Mucosa of descending colon (tissue), 3 donors: Measurements from ENCODE around the gene FAAP100. TPM values are rescaled to one million over a fixed set of nuclear protein-coding genes. Genes with fewer than 3 reads are reported as not detected.
A peak's percentile ranks its signal among the peaks of the same experiment; 100 is the strongest.

Experiments
- ATAC-seq: fragments of 200-7000 bp; cut with Tn5 transposase; one replicate; pipeline ENCODE4 v1.9.1; 2020; ENCODE audit warnings: mild to moderate bottlenecking, moderate library complexity
- DNase-seq, 3 donors: peaks; one replicate each; pipeline ENCODE4 v3.0.0-alpha.2; 2020
- H3K36me3 ChIP-seq: fragments of 200-600 bp; one replicate; pipeline ENCODE4 v1.8.0; 2021; ENCODE audit warnings: low read depth, mild to moderate bottlenecking
- H3K4me1 ChIP-seq: fragments of 200-600 bp; one replicate; pipeline ENCODE4 v1.8.0; 2021; ENCODE audit warnings: low read depth, mild to moderate bottlenecking
- H3K4me3 ChIP-seq: fragments of 200-600 bp; one replicate; pipeline ENCODE4 v1.8.0; 2021; ENCODE audit warnings: mild to moderate bottlenecking
- H3K9me3 ChIP-seq: fragments of 200-600 bp; one replicate; pipeline ENCODE4 v1.8.0; 2021; ENCODE audit warnings: mild to moderate bottlenecking
- intact Hi-C, 2 donors: fragments of 100-400 bp; cut with DNase I in 1 of 2; cut with micrococcal nuclease in 1 of 2; formaldehyde crosslinking; loops; one replicate each; pipeline versions ENCODE4 v1.11.0 to v1.11.1; 2022; cut with DNase I, micrococcal nuclease
- total RNA-seq, 3 donors: library from RNA; stranded (reverse); fragmentation: NEBNext Ultra II Directional in 2 of 3; extraction: Animal tissue kit (Norgen Biotek cat#: 25700) in 2 of 3; gene quantifications; one replicate each; pipeline versions ENCODE4 v1.2.1 to v1.2.4, GENCODE V29; 2021 to 2023
- TF ChIP-seq, protein P1 (sequence below): fragments of 200-600 bp; IDR thresholded peaks from one replicate; pipeline ENCODE4 v1.8.0; 2022; ENCODE audit warnings: antibody characterized with exemption, mild to moderate bottlenecking
- donor health status: DM: no; HTN: no; CAD: no; lungs with moderate emphysema.
- donor health status: DM: no; HTN: no; CAD: no.
- donor health status: DM: no; HTN: yes; CAD: no.

The FAAP100 gene
- total RNA-seq, 3 donors from 2014 or later: 23.2 to 28.9 (median 25.0) TPM

DNA sequence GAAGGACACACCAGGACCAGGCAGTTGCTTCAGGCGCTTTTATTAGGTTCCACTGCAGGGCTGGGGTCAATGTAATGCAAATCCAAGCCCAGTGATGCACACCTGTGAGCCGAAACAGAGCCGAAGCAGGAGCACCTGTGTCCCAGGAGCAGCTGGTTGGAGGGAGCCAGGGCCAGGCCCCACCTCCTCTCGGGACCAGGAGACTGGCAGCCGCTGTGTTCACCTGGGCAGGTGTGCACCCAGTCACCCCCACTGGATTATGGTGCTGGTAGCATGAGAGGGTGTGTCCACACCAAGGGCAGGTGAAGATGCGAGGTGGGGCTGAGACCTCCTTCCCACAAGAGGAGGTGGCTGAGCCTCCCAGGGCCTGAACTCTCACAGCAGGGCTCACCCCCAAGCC is 4.7 kb upstream of the FAAP100 start:
- intact Hi-C loops: no loop called here
- ATAC-seq (peak; percentile 26), DNase-seq (peak in 2 of 3 donors; percentile 52 to 74)
- Histone ChIP-seq H3K9me3 (no peaks in the 10 kb centered on the region), H3K36me3 (peaks cover 4% of the 10 kb centered on the region), H3K4me1 (peaks cover 14% of the 10 kb centered on the region), H3K4me3 (no peak overlapping the region)
- TF ChIP-seq, protein P1, sequence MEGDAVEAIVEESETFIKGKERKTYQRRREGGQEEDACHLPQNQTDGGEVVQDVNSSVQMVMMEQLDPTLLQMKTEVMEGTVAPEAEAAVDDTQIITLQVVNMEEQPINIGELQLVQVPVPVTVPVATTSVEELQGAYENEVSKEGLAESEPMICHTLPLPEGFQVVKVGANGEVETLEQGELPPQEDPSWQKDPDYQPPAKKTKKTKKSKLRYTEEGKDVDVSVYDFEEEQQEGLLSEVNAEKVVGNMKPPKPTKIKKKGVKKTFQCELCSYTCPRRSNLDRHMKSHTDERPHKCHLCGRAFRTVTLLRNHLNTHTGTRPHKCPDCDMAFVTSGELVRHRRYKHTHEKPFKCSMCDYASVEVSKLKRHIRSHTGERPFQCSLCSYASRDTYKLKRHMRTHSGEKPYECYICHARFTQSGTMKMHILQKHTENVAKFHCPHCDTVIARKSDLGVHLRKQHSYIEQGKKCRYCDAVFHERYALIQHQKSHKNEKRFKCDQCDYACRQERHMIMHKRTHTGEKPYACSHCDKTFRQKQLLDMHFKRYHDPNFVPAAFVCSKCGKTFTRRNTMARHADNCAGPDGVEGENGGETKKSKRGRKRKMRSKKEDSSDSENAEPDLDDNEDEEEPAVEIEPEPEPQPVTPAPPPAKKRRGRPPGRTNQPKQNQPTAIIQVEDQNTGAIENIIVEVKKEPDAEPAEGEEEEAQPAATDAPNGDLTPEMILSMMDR: no peak

DNA sequence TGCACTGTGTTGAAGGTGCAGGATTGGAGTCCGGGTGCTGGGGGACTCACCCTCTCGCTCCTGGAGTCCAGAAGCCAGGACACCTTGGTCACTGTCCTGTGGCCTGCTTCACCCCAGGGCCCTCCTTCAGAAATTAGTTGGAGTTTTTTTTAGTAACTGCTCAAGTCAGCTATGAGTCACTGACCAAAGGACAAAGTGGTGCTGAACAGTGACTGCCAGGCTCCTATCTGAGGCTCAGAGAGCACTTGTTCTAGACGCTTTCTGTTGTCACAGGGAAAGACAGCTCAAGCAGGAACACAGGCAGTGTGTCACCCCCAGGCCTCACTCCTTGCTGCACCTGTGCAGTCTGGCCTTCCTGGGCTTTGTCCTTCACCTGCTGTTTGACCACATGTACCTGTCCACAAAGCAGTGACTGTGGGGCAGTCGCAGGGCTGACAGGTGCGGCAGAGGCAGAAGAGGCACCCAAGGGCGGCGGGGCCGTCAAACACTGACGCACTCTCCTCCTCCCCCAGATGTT is 4.1 kb upstream of the FAAP100 start:
- Histone ChIP-seq H3K9me3 (no peaks in the 10 kb centered on the region), H3K4me1 (peaks cover 16% of the 10 kb centered on the region), H3K36me3 (peaks cover 4% of the 10 kb centered on the region), H3K4me3 (no peak overlapping the region)
- TF ChIP-seq, protein P1: no peak
- intact Hi-C loops: no loop called here
- DNase-seq (peak in 1 of 3 donors; percentile 42), ATAC-seq (peak; percentile 33)

DNA sequence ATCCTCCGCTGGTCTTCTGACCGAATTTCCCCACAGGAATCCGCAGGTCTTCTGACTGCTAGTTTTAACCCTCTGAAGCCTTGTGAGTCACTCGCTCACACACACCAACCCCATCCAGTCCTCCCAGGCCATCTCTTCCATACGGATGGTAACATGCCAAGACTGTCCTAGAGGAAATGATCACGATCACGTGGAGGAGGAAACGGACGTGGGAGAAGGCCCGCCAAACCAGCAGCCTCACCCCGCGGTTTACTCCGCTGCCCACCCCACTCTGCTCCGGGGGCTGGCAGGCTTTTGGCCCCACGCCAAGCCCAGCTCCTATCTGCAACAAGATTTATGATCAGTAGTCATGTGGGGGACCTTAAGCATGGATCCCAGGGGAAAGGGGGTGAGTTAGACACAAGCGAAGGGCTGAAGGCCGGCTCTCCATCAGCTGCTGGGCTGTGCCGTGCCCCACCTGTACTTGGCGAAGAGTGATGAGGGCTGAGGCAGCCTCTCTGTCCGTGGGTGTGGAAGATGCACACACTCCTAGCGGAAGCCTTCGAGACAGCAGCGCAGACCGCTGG is 1.5 kb upstream of the FAAP100 start:
- peak in 2 of 3 donors; percentile 56 to 70 for DNase-seq
- TF ChIP-seq, protein P1: no peak
- H3K9me3 ChIP-seq: no peaks in the 10 kb centered on the region
- H3K4me3 ChIP-seq: no peak overlapping the region
- H3K4me1 ChIP-seq: peaks cover 20% of the 10 kb centered on the region
- H3K36me3 ChIP-seq: peaks cover 2% of the 10 kb centered on the region
- no peak for ATAC-seq
- intact Hi-C loops: no loop called here

DNA sequence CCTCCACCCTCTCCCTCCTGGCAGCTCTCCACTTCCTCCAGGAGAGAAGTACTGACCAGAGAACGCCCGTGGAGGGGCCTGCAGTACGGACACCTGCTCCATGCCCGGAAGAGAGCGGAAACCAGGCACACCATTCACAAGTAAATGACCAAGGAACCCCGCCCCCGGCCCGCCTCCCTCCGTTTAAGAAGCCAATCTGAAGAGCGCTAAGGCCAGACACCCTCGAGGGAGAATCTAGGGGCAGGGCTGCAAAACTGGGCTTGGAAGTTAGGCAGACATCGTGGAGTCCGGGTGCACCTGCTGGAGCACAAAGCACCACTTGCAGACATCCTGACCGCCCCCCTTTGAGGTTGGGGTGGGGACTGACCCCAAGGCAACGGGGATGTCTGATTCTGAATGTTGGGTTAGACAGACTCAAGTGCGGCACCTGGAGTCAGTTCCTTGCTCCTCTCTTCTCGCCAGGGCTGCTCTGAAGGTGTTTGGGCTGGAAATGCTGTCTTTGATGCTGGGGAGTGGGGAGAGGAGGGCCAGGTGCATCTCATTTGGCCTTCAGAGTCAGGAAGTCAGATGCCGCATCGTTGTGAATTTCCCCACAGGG is 964 bp upstream of the FAAP100 start:
- Histone ChIP-seq H3K9me3 (no peaks in the 10 kb centered on the region), H3K4me1 (peaks cover 20% of the 10 kb centered on the region), H3K4me3 (peak overlapping the region; percentile 90), H3K36me3 (no peaks in the 10 kb centered on the region)
- TF ChIP-seq, protein P1: no peak
- peak; percentile 81 to 88 (median 86) for DNase-seq
- peak; percentile 73 for ATAC-seq
- intact Hi-C loops: no loop called here

DNA sequence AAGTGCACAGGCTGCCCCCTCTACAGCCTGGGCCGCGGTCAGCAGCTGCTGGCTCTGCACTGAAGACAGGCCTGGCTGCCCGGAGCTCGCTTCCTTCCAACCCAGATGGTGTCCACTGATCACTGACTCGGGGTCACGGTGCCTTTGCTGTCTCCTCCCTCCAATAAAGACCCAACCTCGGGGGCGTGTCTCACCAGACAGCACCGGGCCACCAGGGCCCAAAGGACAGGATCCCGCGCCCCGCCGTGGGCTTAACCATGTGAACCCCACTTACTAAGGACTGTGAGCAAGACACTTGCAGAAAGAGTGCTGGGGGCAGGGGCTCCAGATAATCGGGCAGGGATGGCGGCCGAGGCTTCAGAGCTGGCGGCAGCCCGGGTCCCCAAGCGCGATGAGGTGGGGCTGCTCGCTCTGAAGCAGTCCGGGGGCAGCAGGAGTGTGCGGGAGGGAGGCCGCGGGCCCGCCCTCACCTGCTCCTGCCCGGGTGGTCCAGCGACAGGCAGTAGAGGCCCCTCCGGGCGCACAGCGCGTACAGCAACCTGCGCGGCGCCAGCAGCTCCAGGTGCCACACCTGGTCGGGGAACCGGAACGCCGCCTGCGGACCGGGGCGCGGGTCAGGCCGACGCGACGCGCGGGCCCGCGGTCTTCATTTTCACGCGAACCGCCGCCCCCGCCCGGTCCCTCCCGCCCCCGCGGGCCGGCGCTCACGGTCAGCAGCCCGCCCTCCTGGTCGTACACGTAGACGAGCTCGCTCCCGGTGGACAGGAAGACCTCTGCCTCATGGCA is 502 bp downstream of the FAAP100 start:
- H3K4me3 ChIP-seq: peak overlapping the region; percentile 90
- DNase-seq (peak; percentile 46 to 68 (median 57)), ATAC-seq (peak; percentile 14)
- TF ChIP-seq, protein P1: no peak
- intact Hi-C loops: no loop called here
- H3K36me3 ChIP-seq: no peaks in the 10 kb centered on the region
- peaks cover 20% of the 10 kb centered on the region for H3K4me1 ChIP-seq
- no peaks in the 10 kb centered on the region for H3K9me3 ChIP-seq
